Measurements from ENCODE around the gene SYTL4. TPM values are rescaled to one million over a fixed set of nuclear protein-coding genes. Genes with fewer than 3 reads are reported as not detected.

Gene SYTL4
- total RNA-seq, 4 donors from 2014 or later = 5.4 to 14.9 (median 6.9) TPM

GRCh38 chrX:100645106-100645505 lies 86.8 kb downstream of the SYTL4 start:
- peaks cover 0 to 54% (median 16%) of the 10 kb centered on the region in 3 donors for H3K4me1 ChIP-seq
- peak overlapping the region; percentile 26 to 89 (median 78) for H3K27ac ChIP-seq
- TF ChIP-seq POLR2A (IDR thresholded peaks at IDR 0.05) = no peak
- no peak for TF ChIP-seq CTCF (IDR thresholded peaks at IDR 0.05)
- no peak for DNase-seq
- peak overlapping the region in 3 of 4 donors; percentile 34 to 53 (median 37) for H3K4me3 ChIP-seq
- H3K27me3 ChIP-seq = no peaks in the 10 kb centered on the region
- 39 to 60% methylated on average over 1 to 4 of the region's 4 CpGs for WGBS, 2 donors
- intact Hi-C loops (cut with DNase I) = no loop called here
- H3K36me3 ChIP-seq = no peaks in the 10 kb centered on the region
- no peaks in the 10 kb centered on the region for H3K9me3 ChIP-seq

GRCh38 chrX:100643956-100644860 lies 87.7 kb downstream of the SYTL4 start, which contains the start of gene SRPX2:
Gene SRPX2 (plus strand): TSS chrX:100644199. CDS start chrX:100646323, 2,124 bp downstream.
- Histone ChIP-seq H3K9me3 (no peaks in the 10 kb centered on the region), H3K27me3 (no peaks in the 10 kb centered on the region), H3K4me1 (peaks cover 0 to 45% (median 14%) of the 10 kb centered on the region in 3 donors), H3K27ac (peak within 1 kb of the TSS; percentile 78 to 89 (median 80)), H3K36me3 (no peaks in the 10 kb centered on the region), H3K4me3 (peak within 1 kb of the TSS in 3 of 4 donors; percentile 34 to 53 (median 37))
- DNase-seq = no peak
- 29 to 34% methylated on average over 10 to 11 of the region's 11 CpGs for WGBS, 2 donors
- TF ChIP-seq CTCF (IDR thresholded peaks at IDR 0.05) (no peak), POLR2A (IDR thresholded peaks at IDR 0.05) (peak in 3 of 4 donors; percentile 42 to 50 (median 48))
- intact Hi-C loops (cut with DNase I) = no loop called here

- Histone ChIP-seq H3K27me3 (no peaks in the 10 kb centered on the region), H3K4me3 (no peak overlapping the region), H3K27ac (peak overlapping the region; percentile 78 to 89 (median 80)), H3K9me3 (no peaks in the 10 kb centered on the region), H3K4me1 (peaks cover 0 to 35% (median 10%) of the 10 kb centered on the region in 3 donors), H3K36me3 (no peaks in the 10 kb centered on the region)
- TF ChIP-seq CTCF (IDR thresholded peaks at IDR 0.05) = no peak
- TF ChIP-seq POLR2A (IDR thresholded peaks at IDR 0.05) = no peak
- DNase-seq = no peak
- intact Hi-C loops (cut with DNase I) = no loop called here
- WGBS, 2 donors = 22 to 75% methylated on average over 10 to 11 of the region's 11 CpGs
These were observed 88.7 kb downstream of the SYTL4 start for GRCh38 chrX:100643212-100643611.

GRCh38 chrX:100642290-100642689 lies 89.6 kb downstream of the SYTL4 start:
- Histone ChIP-seq H3K27ac (peak overlapping the region; percentile 78 to 89 (median 80)), H3K4me1 (peaks cover 0 to 27% (median 5%) of the 10 kb centered on the region in 3 donors), H3K27me3 (no peaks in the 10 kb centered on the region), H3K36me3 (no peaks in the 10 kb centered on the region), H3K4me3 (no peak overlapping the region), H3K9me3 (no peaks in the 10 kb centered on the region)
- TF ChIP-seq POLR2A (IDR thresholded peaks at IDR 0.05) = no peak
- no peak for TF ChIP-seq CTCF (IDR thresholded peaks at IDR 0.05)
- intact Hi-C loops (cut with DNase I) = no loop called here
- no peak for DNase-seq
- WGBS, 2 donors = 43 to 53% methylated on average over 3 of the region's 3 CpGs

Data from esophagus squamous epithelium (tissue), 5 donors.